Lower leg skin (tissue), 4 donors: ENCODE results near the gene RTN4RL1. TPM values are rescaled to one million over a fixed set of nuclear protein-coding genes. Genes with fewer than 3 reads are reported as not detected.

Experiments used
- DNase-seq, 2 donors: peaks; one replicate each; pipeline ENCODE4 v3.0.0-alpha.2; 2019; ENCODE audit warnings: low spot score in 2 of 2
- H3K4me3 ChIP-seq: fragments of 200-600 bp; sonication (generic); 2 replicates; pipeline ENCODE4 v1.5.1; 2017; ENCODE audit warnings: mild to moderate bottlenecking, low read depth; ENCODE audit not compliant: poor library complexity, severe bottlenecking
- POLR2A ChIP-seq, 2 donors: fragments of 450-650 bp; IDR thresholded peaks; one replicate each; pipeline ENCODE4 v1.6.1; 2016 to 2017; ENCODE audit warnings: antibody characterized with exemption in 2 of 2, mild to moderate bottlenecking in 1 of 2, moderate library complexity in 1 of 2
- WGBS, 2 donors: methylation state at CpG; one replicate each; pipeline ENCODE4 v1.1.5; 2018; 5-methylcytosine and 5-hydroxymethylcytosine counted together
- intact Hi-C: fragments of 100-400 bp; cut with DNase I; formaldehyde crosslinking; loops from one replicate; pipeline ENCODE4 v1.15.0; 2023; ENCODE audit warnings: low total_unique reads
- total RNA-seq, 4 donors: library from RNA; depleted of rRNA; stranded (reverse); fragments of >200 nt; gene quantifications; one replicate each; pipeline ENCODE4 v1.1.0, GENCODE V29; 2016
- TF ChIP-seq, protein P1 (sequence below), 3 donors: fragments of 450-650 bp; IDR thresholded peaks; one replicate each; pipeline ENCODE4 v1.5.1; 2016; ENCODE audit warnings: antibody characterized with exemption in 3 of 3, mild to moderate bottlenecking in 3 of 3, moderate library complexity in 2 of 3

RTN4RL1 gene
- total RNA-seq, 4 donors from 2014 or later, result 19.1 to 31.5 (median 27.6) TPM

DNA sequence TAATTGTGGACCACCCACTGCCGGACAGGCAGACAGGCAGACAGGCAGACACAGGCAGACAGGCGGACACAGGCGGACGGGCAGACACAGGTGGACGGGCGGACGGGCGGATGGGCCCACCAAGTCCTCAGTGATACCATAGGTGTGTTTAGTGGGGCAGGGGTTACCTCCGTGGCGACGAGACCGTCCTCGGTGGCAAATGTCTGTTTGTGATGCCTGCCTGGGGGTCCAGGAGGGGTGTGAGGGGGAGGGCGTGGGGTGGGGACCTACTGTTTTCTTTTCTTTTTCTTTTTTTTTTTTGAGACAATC lies 76.7 kb downstream of the RTN4RL1 start:
- no peak for DNase-seq
- H3K4me3 ChIP-seq, result no peak overlapping the region
- intact Hi-C loops, result no loop called here
- 94 to 96% methylated on average over 14 of the region's 14 CpGs for WGBS, 2 donors
- TF ChIP-seq POLR2A (IDR thresholded peaks at IDR 0.05), result no peak
- TF ChIP-seq, protein P1, sequence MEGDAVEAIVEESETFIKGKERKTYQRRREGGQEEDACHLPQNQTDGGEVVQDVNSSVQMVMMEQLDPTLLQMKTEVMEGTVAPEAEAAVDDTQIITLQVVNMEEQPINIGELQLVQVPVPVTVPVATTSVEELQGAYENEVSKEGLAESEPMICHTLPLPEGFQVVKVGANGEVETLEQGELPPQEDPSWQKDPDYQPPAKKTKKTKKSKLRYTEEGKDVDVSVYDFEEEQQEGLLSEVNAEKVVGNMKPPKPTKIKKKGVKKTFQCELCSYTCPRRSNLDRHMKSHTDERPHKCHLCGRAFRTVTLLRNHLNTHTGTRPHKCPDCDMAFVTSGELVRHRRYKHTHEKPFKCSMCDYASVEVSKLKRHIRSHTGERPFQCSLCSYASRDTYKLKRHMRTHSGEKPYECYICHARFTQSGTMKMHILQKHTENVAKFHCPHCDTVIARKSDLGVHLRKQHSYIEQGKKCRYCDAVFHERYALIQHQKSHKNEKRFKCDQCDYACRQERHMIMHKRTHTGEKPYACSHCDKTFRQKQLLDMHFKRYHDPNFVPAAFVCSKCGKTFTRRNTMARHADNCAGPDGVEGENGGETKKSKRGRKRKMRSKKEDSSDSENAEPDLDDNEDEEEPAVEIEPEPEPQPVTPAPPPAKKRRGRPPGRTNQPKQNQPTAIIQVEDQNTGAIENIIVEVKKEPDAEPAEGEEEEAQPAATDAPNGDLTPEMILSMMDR (IDR thresholded peaks at IDR 0.05), result no peak

DNA sequence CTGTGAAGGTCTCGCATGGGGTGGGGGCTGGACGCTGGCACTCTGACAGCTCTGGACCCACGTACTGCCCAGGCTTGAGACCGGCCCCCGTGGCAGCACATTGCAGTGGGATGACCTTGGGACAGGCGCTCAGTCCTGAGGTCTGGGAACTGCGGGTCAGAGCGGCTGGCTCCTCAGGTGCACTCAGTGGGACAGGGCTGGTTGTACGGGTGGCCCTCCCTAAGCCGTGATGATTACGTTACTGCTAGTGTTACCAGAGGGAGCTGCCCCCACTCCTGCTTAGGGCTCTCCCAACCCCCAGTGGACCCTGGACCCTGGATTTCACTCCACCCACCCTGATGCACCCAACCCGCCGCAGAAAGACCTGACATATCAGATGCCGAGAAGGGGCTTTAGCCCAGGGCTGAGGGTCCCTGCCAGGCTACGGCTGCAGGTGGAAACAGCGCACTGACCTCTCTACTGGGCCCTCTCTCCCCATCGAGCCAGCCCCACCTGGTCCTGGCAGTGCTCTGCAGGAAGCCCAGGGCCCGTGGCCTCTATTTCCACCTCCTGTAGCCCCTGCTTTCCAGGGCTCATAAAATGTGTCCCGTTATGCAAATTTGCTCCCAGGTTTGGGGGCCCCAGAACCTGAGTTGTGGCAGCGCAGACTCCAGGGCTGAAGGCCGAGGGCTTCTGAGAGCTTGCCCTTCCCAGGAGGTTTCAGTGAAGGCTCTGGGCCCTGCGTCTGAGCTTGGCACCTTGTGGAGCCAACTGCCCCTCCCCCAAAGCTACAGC lies 77.2 kb downstream of the RTN4RL1 start:
- whole genome bisulfite sequencing, 2 donors, result 84 to 87% methylated on average over 16 to 22 of the region's 22 CpGs
- no peak overlapping the region for H3K4me3 ChIP-seq
- intact Hi-C loops, result no loop called here
- DNase-seq, result no peak
- TF ChIP-seq, protein P1 (IDR thresholded peaks at IDR 0.05), result no peak
- no peak for TF ChIP-seq POLR2A (IDR thresholded peaks at IDR 0.05)

DNA sequence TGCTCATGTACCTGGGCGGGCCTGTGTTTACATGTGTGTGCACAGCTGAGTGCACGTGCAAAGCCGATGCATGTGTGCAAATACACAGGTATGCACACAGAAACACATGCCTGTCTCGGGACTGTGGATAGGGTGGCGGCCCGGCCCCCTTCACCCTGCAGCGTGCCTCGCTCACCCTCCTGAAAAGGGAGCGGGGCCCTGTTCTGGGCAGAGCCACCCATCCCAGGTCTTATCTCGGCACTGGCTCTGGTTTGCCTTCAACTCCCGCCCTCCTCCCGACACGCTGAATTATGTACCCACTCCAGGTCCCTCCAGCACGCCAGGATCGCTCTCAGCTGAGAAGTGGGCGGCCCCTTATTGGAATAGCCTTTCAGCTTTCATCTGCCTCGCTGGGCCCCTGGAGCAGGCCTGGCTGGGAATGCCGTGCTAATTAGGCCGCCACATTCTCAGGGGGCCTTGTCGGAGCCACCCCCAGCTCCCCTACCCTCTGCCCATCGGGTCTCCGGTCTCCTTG lies 77.8 kb downstream of the RTN4RL1 start:
- no peak for DNase-seq
- no peak overlapping the region for H3K4me3 ChIP-seq
- intact Hi-C loops, result no loop called here
- TF ChIP-seq, protein P1 (IDR thresholded peaks at IDR 0.05), result no peak
- no peak for TF ChIP-seq POLR2A (IDR thresholded peaks at IDR 0.05)
- WGBS, 2 donors, result 84 to 88% methylated on average over 21 to 22 of the region's 22 CpGs

GRCh38 chr17:1946021-1946932 lies 78.9 kb downstream of the RTN4RL1 start:
- no peak overlapping the region for H3K4me3 ChIP-seq
- DNase-seq, result no peak
- 84 to 89% methylated on average over 20 of the region's 20 CpGs for WGBS, 2 donors
- intact Hi-C loops, result no loop called here
- TF ChIP-seq, protein P1 (IDR thresholded peaks at IDR 0.05), result no peak
- no peak for TF ChIP-seq POLR2A (IDR thresholded peaks at IDR 0.05)

- H3K4me3 ChIP-seq, result no peak overlapping the region
- intact Hi-C loops, result no loop called here
- TF ChIP-seq POLR2A (IDR thresholded peaks at IDR 0.05), result no peak
- TF ChIP-seq, protein P1 (IDR thresholded peaks at IDR 0.05), result no peak
- no peak for DNase-seq
- 86 to 91% methylated on average over 12 of the region's 12 CpGs for WGBS, 2 donors
These were observed 79.5 kb downstream of the RTN4RL1 start for GRCh38 chr17:1945621-1946020.
